A549 treated with RU486 at 1 μM for 4 hours (cell line): Measurements from ENCODE around the gene TMEM191B. TPM values are rescaled to one million over a fixed set of nuclear protein-coding genes. Genes with fewer than 3 reads are reported as not detected.

Experiments used
- total RNA-seq: library from RNA; stranded (reverse); fragments of 200-300 nt; extraction: Qiagen RNA extraction; gene quantifications from 5 replicates; pipeline ENCODE4 v1.2.3, GENCODE V29; 2022; ENCODE audit warnings: low read depth

TMEM191B gene
- total RNA-seq: 0.42 to 2.3 TPM (median 1.3 TPM) in 5 replicates

GRCh38 chr22:18527752-18528596, at the start of gene TMEM191B:
Gene TMEM191B, plus strand, starts transcription at chr22:18527802. Its CDS starts 179 bp downstream, at chr22:18527981.

GRCh38 chr22:18518061-18518460, 9.5 kb upstream of the TMEM191B start, which contains the start of gene GGTLC3:
Gene GGTLC3, minus strand, starts transcription at chr22:18518161. Its CDS starts 264 bp downstream, at chr22:18517897.

Other genes starting within 250 kb of the TMEM191B start
- not detected in 5 replicates for gene GGTLC3, start 9.6 kb upstream of the TMEM191B start, total RNA-seq
- gene RIMBP3, start 84.1 kb downstream of the TMEM191B start, total RNA-seq: 0.91 to 1.6 TPM (median 1.2 TPM) in 5 replicates